ENCODE results near the gene DGCR2.

Gene DGCR2

DNA sequence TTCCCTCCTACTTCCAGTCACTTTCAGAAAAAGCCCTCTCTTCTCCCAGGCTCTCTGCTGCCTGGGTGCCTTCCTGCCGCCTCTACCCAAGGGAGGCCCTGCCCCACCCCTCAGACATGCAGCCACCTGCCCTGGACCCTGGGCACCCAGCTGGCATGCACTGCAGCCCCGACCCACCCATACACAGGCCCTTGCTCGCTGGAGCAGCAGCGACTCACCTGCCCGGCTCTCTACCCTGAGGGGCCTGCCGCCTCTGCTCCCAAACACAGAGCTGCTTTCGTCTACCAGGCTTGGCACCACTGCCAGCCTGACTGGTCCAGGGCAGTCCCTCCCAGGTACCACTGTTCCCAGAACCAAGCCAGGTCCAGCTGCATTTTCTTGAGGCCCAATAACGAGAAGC lies 7.7 kb upstream of the DGCR2 start:
- no peak for DNase-seq
- in situ Hi-C loops (cut with MboI; ENCODE audit: low pct_unique_long_range_greater_than_20kb, low sequenced_read_pairs) = no loop called here

DNA sequence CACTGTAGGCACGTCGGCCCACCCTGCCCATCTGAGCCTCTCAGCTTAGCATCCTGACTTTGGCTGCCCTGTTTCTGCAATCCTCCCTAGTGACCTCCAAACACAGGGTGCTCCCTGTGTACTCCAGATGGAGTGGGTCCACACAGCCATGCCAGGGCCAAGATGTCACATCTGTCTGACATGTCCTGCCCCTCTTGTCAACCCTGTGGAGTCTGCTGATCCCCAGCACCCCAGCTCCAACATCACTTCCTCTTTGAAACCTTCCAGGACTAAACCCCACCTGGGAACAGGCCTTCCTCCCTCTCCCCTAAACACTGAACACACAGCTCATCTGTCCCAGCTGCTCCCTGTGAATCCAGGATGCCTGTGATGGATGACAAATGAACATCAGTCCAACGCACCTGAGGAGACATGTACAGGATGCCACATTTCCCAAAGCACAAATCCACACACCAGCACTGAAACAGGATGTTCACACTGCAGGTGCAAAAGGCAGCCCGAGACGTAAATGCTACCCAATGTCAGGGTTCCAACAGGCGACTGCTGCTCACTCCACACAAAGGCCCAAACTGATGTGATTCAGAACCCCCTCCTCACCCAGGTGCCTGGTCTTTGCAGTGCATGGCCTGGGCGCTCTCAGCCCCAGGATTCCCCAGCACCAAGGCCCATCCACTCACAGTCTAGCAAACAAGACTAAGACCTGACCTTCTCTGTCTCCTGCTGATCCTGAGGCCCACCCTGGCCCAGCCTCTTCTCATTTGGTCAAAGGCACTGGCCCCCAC lies 6.9 kb upstream of the DGCR2 start:
- in situ Hi-C loops (cut with MboI; ENCODE audit: low pct_unique_long_range_greater_than_20kb, low sequenced_read_pairs) = no loop called here
- no peak for DNase-seq

DNA sequence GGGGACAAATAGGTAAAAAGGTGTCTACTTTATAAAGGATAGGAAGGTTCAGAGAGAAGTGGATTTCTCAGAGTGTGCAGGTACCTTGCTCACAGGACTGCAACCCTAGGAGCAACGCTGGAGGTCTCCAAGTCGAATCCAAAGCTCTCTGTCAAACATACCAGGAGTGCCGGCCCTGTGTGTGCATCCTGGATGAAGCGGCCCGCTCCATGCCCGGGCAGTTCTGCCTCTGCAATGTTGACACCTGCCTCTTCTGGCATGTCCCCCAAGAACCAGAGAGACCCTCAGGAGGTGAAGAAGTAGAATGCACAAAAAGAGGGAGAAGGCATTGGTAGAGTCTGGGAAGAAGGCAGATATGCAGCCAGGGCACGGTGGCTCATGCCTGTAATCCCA lies 5.8 kb upstream of the DGCR2 start:
- no peak for DNase-seq
- in situ Hi-C loops (cut with MboI; ENCODE audit: low pct_unique_long_range_greater_than_20kb, low sequenced_read_pairs) = no loop called here

DNA sequence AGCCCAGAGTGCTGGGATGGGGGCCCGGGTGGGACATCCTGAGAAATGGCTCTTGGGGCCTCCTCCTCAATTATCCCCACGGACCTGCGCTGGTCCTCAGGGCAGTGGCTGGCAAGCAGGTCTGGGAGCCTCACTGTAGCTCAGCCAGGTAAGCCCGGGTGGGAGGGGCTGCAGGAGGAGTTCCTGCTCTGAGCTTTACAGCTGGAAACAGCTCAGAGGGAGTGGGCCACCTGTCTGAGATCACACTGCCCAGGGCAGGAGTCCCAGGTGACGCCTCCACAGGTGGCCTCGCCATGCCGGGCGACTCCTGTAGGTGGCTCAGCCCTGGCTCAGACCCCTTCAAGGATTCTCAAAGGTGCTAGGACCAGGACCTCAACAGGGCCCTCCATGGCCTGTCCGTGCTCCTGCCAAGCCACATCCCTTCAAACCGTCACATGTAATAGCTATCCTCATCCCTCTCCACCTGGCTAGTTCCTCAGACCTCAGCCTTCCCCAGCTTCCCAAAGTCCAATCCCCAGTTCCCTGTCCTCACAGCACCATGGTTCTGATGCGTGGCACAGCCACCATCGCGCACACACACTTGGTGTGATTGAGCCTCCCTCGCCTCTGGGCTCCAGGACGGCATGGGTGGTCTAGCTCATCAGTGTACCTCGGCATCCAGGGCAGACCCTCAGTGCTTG lies 5.3 kb upstream of the DGCR2 start:
- in situ Hi-C loops (cut with MboI; ENCODE audit: low pct_unique_long_range_greater_than_20kb, low sequenced_read_pairs) = no loop called here
- DNase-seq = no peak

DNA sequence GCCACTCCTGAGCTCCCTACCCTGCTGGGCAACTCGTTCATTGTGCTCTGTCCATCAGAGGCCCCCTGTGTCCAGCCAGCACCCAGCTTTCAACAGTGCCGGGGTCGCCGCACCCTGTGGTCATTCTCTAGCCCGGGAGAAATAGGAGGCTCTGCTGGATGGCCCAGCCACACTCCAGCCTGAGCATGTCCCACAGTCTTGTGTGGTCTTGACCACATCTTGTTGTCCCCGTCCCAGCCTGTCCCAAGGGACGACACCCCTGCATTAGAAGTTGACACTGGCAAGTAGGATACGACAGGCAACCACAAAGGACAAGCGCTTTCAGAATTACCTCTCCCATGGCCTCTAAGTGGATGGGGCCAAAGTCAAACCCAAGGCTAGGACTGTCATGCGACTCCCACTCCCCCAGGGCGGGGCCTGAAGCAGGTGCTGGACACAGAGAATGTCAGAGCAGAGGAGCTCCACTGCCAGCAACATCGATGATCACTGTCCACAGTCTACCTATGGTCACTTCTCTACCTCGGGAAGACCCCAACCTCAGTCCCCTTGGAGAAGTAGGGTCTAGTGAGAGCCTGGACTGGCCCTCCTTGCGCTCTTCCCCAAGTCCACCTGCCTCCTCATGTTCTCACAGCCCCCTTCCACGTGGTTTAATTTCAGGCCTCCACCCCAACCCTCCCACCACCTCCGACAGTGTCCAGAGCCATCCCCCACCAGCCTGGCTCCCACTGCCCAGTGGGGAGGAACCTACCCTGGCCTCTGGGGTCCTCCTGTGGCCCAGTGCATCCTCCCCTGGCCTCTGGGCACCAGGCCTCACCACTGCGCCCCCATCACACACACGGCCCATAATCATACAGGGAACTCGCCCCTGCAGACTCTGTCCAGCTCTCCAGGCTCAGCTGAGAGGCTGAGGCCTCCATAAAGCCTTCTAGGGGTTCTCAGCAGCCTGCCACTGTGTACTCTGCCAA lies 4.4 kb upstream of the DGCR2 start:
- DNase-seq = no peak
- in situ Hi-C loops (cut with MboI; ENCODE audit: low pct_unique_long_range_greater_than_20kb, low sequenced_read_pairs) = no loop called here

DNA sequence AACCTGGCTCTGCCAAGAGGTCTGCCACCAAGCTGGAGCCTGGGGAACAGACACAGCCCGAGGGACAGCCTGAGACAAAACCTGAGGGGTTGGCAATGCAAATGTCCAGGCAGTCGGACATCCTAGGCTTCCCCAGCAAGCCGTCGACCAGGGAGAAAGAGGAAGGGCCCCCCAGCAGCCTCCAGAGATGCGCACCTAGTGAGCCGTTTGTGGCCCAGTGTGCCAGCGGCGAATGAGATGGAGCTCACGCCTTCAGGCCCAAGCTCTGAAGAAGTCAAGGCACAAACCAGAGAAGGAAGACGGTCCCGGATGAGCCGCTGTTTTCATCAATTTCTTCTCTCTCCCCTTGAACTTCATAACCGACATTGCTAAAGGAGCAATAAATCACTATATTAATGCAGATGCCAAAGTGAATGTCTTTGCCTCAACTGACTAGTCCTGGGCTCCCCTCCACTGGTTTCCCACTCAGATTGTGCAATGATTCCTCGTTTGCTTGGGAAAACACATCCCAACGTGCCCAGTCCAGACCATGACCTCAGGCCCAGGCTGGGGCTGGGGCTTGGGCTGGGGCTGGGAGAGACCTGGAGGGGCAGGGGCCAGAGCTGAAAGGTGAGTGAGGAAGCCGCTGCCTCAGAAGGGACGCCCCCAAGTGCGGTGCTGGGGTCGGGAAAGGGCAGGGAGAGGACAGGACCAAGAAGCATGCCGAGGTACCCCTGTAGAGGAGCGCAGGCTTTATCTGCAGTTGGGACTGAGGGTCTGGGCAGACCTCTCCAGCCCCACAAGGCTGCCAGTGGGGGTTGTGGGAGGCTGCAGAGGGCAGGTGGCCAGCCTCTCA lies 3.5 kb upstream of the DGCR2 start:
- in situ Hi-C loops (cut with MboI; ENCODE audit: low pct_unique_long_range_greater_than_20kb, low sequenced_read_pairs) = no loop called here
- no peak for DNase-seq

DNA sequence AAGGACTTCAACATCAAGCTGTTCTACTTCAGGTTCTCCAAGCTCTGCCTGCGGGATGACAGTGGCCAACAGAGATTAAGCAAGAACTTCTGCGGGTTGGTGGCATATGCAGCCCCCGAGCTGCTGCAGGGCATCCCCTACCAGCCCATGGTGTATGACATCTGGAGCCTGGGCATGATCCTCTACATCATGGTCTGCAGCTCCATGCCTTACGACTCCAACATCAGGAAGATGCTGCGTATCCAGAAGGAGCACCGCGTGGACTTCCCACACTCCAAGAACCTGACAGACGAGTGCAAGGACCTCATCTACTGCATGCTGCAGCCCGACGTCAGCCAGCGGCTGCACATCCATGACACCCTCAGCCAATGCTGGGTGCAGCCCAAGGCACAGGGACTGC lies 2.8 kb upstream of the DGCR2 start:
- in situ Hi-C loops (cut with MboI; ENCODE audit: low pct_unique_long_range_greater_than_20kb, low sequenced_read_pairs) = no loop called here

DNA sequence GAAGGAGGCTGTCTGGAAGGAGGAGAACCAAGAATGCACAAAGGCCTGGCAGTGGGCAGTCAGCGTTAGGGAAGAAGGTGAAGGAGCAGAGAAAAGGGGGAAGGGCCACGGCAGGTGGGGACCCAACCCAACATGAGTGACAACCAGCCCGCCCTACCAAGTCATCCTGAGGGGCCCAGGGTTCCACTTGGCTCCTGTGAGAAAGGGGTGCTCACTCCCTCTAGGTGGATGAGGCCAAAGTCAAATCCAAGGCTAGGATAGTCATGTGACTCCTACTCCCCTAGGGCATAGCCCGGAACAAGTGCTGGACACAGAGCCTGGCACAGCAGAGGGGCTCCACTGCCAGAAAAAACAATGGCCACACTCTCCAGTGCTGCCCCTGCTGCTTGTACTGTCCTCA lies 2.2 kb upstream of the DGCR2 start:
- no peak for DNase-seq
- in situ Hi-C loops (cut with MboI; ENCODE audit: low pct_unique_long_range_greater_than_20kb, low sequenced_read_pairs) = no loop called here

More for the DNA sequence above, 2.8 kb upstream of the DGCR2 start:
- DNase-seq = no peak

DNA sequence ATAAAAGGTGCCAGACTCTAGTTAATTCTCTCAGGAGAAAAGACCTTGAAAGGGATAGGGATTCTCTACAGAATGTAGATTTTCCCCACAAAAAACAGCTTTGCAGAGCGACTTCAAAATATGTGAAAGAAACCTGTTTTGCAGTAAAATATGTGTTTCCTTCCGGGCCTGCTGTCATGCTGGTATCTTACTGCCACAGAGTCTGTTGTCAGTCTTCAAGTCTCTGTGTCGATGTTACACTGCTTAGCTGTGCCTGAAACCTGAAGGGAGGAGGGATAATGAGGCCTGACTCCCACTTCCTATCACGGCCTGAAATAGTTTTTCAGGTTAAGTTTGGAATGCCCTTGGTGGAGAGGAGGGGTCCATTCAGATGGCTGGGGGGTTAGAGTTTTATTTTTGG lies 1.7 kb upstream of the DGCR2 start:
- DNase-seq = no peak

DNA sequence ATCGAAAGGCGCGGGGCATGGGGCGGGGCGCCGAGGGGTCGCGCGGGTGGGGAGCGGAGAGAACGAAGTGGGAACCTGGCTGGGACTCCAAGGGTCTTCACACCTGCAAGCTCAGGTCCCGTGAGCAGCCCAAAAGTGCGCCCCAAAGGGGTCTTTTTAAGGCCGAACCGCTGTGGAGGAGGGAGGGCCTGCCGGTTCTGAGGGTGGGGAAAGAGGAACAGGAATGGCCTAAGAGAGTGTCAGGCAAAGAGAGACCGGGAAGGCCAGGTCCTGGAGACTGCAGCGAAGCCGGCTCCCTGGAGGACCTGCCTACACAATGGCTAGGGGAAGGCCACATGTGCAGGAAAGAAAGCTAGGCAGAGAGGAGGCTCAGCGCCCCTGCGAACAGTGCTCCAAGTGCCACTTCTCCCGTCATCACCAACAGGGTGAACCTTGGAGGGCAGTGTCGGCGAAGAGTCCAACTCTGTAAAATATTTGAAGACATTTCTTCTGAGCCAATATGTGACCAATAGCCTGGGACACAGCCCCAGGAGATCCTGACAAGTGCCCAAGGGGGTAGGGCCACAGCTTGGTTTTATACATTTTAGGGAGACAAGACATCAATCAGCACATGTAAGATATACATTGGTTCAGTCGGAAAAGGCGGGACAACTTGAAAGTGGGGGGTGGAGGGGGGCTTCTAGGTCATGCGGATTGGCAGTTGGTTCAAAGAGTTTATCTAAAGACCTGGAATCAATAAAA lies 710 bp upstream of the DGCR2 start:
- in situ Hi-C loops (cut with MboI; ENCODE audit: low pct_unique_long_range_greater_than_20kb, low sequenced_read_pairs) = no loop called here
- peak; percentile 34 for DNase-seq

More for the DNA sequence above, 1.7 kb upstream of the DGCR2 start:
- in situ Hi-C loops (cut with MboI; ENCODE audit: low pct_unique_long_range_greater_than_20kb, low sequenced_read_pairs) = no loop called here

DNA sequence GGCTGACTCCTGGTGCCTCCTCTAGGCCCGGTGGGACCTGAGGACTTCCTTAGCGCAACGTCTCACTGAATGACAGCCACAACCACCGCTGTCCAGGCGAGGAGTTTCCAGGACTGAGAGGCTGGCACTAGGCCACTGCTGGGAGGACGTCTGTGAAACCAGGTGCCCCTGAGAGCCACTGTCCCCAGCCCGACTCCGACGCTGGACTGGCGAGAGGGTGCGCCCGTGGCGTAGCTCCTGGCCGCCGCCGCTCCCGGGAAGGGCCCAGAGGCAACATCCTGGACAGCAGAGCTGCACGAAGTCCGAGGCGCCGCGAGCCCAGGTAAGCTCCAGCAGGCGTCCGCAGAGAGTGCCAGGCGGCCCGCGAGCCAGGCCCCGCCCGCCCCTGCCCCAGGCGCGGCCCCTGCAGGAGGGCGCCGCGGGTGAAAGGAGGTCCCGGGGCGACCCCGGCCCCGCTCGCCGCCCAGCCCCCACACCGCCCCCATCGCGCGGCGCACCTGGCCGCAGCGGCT lies 525 bp downstream of the DGCR2 start:
- DNase-seq = peak; percentile 44
- in situ Hi-C loops (cut with MboI; ENCODE audit: low pct_unique_long_range_greater_than_20kb, low sequenced_read_pairs) = no loop called here

DNA sequence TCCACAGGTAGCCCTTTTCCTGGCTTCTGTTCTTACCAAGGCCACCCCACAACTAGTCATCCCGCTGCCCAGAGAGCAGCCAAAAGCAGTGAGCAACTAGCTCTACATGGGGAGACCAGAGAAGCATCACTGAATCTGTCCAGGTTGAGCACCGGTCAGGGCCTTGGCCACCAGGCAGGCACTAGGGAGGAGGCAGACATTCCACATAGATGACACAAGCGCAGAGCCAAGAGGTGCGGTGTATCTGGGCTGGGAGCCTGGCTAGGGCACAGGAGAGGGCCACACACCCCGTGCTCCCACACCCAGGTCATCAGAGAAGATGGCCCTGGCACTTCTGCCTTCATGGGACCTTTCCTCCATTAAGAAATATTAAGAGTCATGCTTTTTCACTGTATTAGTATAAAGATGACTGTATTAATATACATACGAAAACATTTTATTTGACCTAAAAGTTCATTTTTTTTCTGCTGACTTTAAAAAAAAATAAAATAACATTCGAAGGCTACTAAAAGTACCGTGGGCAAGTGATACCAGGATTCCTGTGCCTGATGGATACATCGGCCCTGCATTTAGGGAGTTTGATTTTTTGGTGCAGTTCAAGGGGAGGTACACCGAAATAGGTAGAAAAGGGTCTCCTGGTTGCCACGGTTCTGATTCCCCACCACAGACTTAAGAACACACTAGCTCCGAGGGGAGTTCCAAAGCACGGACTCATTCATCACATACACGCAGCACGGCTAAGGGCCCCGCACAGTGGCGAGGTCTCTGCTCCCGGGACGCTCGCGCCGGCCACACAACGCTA lies 1.2 kb downstream of the DGCR2 start:
- in situ Hi-C loops (cut with MboI; ENCODE audit: low pct_unique_long_range_greater_than_20kb, low sequenced_read_pairs) = no loop called here

DNA sequence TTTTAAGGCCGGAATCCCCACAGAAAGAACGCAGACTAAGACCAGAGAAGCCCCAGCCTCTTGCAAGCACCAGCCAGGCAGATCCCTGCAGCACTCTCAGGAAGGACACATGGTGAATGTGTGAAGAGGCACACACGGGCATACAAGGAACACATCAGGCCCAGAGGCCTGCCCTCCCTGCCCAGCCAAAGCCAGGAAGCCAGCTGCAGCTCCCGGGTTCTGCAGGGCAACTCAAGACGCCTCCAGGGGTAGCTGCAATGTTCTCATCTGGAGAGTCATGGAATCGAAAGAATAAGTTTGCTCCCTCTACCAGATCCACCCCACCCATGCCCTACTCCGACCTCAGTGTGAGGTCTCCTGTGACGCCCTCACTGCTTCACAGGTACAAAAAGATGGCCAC lies 2.3 kb downstream of the DGCR2 start:
- DNase-seq = no peak
- in situ Hi-C loops (cut with MboI; ENCODE audit: low pct_unique_long_range_greater_than_20kb, low sequenced_read_pairs) = no loop called here

More for the DNA sequence above, 1.2 kb downstream of the DGCR2 start:
- DNase-seq = no peak

DNA sequence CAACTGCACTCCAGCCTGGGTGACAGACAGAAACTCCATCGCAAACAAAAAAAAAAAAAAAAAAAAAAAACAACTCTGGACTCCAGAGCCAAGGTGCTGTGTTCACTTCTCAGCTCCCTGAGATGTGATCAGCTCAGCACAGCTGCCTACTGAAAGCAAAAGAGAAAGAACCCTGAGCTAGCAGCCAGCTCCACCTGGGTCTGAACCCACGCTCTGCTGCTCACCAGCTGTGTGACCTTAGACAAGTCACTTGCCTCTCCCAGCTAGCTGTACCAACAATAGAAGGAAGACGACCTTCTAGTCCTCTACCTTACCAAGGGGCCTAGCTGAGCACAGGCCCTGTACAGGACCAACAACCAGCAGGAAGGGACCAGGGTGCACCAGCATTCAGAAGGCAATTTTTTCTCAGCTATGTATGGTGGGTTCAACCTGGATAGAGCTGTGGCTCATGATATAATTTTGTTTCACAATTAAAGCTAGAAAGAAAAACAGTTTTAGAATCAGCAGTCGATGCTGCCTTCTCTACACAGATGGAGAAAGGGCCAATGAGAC lies 3.8 kb downstream of the DGCR2 start:
- in situ Hi-C loops (cut with MboI; ENCODE audit: low pct_unique_long_range_greater_than_20kb, low sequenced_read_pairs) = no loop called here
- DNase-seq = no peak

DNA sequence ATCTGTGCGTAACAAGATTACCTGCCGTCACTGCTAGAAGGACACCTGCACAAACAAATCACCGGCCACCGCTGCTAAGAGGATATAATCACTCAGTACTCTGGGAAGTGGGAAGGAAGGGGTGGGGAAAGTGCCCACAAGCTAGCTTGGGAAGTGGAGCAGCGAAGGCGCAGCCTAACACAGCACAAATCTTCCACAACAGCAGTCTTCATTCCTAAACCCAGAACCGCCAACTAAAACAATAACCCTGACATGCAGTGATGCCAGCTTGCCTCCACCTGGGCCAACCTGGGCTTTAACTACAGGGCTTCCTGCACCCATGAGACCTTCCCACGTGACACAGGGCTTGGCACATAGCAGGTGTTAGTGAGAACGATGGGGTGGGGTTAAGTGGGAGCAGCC lies 5.1 kb downstream of the DGCR2 start:
- DNase-seq = no peak
- in situ Hi-C loops (cut with MboI; ENCODE audit: low pct_unique_long_range_greater_than_20kb, low sequenced_read_pairs) = no loop called here

DNA sequence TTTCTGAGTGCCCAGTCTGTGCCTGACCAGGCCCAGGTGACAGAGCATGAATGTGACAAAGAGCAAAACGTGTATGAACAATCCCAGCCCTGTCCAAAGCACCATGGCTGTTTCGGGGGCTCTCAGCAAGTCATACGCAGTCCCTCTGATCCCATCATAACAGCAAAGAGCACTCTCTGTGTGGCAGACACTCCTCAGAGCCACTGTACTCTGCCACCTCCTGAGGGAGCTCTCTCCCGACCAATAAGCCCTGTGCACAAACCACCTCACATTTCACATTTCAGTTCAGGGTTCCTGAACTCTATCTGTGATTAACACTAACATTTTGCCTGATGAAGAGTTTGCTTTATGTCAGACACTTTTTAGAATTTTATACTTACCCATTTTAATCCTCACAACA lies 6.6 kb downstream of the DGCR2 start:
- no peak for DNase-seq
- in situ Hi-C loops (cut with MboI; ENCODE audit: low pct_unique_long_range_greater_than_20kb, low sequenced_read_pairs) = no loop called here

DNA sequence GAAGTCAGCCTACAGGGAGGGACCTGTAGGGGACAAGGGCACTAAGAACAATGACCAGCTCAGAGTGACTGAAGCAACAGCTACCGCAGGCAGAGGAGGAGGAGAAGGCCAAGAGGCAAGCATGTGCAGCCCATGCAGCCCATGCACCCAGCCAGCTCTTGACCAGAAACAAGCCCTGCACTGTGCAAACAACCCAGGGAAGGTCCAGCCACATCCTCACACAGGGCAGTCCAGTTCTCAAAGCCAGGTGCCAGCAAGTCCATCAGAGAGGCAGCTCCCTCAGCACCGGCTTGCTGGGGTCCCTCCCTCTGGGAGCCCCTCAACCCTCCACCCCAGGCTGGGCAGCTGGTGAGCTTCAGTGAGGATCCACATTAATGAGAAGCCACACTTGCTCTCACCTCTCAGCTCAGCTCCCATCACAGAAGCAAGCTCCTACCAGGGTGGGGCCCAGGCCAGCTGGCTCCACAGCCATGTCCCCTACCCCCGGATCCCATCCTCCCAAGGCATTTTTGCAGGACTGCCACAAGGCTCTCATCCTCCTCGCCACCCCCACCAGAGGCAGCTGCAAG lies 7.1 kb downstream of the DGCR2 start:
- no peak for DNase-seq
- in situ Hi-C loops (cut with MboI; ENCODE audit: low pct_unique_long_range_greater_than_20kb, low sequenced_read_pairs) = no loop called here
